HG02759 (cell line): Measurements from ENCODE around the gene UNC79.

Source experiments
- ATAC-seq: cut with Tn5 transposase; IDR thresholded peaks from one replicate; pipeline ENCODE4 v1.9.1; 2021; ENCODE audit warnings: mild to moderate bottlenecking, moderate library complexity; ENCODE audit not compliant: unreplicated experiment

UNC79 gene

GRCh38 chr14:93703941-93704340 is 273.2 kb downstream of the UNC79 start:
- ATAC-seq: no peak

DNA sequence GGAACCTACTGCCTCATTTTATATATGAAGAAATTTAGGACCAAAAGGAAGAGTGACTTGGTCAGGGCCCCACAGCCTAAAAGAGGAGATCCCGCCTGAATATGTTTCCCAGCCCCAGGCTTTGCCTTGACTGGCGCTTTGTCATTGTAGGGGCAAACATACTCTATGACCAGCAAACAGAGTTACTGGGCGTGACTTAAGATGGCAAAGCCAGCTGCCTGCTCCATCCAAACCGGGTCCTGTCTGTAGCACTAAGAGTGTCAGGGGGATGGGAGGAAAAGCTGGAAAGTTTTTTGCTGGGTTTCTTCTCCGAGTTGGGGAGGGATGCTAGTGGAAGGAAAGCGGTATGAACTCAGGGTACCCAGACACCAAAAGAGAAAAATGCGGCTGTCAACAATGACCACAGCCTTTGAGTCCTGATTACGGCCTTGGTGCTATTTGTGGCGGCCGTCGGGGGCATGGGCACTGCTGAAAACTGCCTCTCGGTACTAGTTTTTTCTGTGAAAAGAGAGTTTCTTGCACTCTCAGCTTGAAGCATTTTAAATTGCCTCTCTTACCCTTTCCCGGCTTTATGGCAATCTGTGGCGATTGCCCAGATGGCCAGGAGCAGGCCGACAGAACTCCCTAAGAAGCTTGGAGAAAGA is 274.9 kb downstream of the UNC79 start:
- ATAC-seq: no peak

- ATAC-seq: no peak
Observed at GRCh38 chr14:93706360-93706955, 275.7 kb downstream of the UNC79 start.

DNA sequence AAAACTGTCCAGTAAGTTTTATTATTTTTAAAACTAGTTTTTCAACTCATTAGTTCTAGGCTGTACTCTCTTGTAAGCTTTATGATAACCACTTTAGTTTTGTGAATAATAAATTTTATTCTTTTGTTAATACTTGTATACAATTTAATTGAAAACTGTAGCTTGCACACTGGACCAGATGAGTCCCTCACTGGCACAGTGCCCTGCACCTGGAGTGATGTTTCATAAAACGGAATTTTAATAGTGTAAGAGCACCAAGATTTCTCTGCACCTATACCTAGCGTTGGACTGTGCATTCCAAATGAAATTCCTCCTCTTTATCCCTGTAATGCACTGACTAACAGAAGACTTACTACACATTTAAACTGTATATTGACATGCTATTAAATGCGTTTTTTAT is 276.7 kb downstream of the UNC79 start:
- no peak for ATAC-seq

DNA sequence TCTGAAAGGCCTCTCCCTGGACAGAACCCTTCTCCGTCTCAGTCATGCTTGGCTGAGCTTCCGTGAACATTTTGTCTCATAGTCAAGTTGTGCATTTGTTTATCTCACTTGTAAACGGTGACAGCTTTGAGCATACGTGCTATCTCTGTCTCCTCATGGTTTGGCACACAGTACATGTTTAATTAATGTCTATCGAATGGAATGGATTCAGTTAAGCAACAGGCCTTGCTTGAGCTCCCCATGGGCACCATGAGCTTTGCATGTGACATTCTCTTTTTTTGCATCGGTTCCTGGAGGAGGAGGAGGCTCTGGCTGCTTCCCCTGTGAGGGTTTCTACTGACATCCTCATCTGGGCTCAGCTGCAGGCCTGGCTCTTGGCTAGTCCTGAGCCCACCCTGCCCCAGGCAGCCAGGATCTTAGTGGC is 277.6 kb downstream of the UNC79 start:
- ATAC-seq: no peak

- ATAC-seq: no peak
Observed at GRCh38 chr14:93708800-93709199, 278.1 kb downstream of the UNC79 start.

- no peak for ATAC-seq
Observed at GRCh38 chr14:93709249-93709648, 278.5 kb downstream of the UNC79 start.

GRCh38 chr14:93712079-93712837 is 281.5 kb downstream of the UNC79 start:
- ATAC-seq: no peak

DNA sequence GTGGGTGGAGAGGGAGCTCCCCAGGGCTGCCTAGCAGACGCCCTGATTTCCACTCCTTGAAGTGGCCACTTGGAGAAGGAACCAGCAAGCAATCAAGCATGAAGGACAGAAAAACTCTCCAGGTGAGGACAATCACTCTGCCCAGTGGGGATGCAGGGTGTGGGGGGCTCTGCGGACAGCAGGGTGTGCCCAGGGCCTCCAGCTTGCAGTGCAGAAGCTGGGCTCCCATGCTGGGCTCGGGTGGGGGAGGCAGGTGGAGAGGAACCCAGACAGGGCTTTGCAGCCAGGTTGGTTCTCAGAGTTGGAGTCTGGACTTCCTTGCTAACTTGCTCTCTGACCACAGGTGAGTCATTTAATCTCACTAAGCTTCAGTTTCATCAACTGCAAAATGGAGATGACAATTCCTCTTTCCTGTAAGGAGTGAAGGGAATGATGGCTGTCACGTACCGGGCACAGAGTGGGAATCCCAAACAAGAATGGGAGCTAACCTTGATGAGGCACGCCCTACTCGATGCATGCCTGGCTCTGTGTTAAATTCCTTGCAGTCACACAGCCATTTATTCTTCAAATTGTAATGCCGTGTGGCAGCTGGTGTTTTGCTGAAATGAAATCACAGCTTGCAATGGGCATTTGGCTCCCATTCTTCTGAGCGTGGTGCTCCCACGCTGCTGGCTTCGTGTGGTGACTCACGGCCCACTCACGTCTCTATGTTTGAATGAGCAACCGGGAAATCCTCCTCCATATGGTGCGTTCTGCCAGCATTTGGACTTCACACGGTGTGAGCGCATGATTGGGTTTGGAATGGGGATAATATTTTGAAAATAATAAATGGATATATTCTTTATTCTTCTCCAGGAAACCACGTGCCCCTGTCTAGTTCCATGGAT is 282.3 kb downstream of the UNC79 start:
- no peak for ATAC-seq

DNA sequence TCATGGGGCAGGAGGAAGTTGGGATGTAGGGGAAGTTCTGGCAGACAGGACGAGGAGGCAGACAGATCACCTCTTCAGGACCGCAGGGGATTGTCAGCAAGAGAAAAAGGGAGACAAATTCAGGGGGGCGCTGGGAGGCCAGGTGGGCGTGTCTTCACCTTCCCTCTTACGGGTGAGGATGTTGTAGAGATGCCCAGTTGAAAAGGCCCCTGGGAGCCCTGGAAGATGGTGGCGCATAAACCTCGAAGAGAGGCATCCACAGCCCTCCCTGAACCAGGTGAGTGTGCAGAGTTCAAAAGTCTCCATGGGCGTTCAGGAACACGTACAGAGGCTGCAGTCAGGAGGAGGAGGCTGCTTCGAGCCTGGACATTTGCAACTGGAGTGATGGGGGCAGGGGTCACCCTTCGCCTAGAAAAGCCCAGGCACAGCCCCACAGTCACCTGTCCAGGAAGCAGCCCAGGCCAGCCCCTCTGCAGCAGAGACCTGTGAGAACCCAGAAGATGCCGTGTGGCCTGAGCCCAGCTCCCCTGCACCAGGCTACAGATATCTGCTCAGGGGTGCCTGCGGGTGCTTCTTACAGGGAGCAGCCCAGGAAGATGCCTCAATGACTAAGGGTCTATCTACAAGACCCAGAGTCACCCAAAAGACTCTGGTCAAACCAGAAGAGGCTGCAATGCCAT is 283.1 kb downstream of the UNC79 start:
- no peak for ATAC-seq

- ATAC-seq: no peak
Observed at GRCh38 chr14:93714605-93715004, 283.9 kb downstream of the UNC79 start.

- ATAC-seq: no peak
Observed at GRCh38 chr14:93715279-93715927, 284.7 kb downstream of the UNC79 start.

DNA sequence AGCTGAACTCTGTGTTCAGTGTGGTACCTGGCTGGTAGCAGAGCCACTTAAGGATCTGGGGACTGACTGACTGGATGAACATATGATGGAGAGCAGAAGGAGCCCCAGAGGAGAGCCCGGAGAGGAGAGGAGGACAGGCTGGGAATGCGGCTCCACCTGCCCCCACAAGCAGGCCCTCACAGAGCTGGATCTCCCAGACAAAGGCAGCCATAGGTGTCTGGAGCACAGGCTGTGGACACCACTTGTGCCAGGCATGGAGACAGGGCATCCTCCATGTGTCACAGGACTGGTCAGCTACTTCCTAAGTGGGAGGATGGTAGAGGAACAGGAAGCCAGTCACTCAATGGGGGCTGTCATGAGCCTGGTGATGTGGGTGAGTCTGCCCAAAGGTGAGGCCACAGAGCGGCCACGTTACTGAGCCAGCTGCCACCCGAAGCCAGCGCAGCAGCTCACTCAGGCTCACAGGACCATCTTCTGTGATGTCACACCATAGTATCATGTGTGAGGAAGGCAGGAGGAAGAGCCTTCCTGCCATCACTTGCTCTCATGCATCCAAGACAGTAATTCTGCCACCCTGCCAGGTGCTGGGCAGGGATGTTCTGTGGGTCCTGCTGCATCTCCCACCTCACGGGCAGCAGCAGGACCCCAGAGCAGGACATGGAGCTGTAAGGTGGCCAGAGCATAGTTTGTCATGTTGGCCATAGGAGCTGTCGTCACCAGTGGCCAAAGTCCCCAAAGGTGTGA is 285.4 kb downstream of the UNC79 start:
- no peak for ATAC-seq

DNA sequence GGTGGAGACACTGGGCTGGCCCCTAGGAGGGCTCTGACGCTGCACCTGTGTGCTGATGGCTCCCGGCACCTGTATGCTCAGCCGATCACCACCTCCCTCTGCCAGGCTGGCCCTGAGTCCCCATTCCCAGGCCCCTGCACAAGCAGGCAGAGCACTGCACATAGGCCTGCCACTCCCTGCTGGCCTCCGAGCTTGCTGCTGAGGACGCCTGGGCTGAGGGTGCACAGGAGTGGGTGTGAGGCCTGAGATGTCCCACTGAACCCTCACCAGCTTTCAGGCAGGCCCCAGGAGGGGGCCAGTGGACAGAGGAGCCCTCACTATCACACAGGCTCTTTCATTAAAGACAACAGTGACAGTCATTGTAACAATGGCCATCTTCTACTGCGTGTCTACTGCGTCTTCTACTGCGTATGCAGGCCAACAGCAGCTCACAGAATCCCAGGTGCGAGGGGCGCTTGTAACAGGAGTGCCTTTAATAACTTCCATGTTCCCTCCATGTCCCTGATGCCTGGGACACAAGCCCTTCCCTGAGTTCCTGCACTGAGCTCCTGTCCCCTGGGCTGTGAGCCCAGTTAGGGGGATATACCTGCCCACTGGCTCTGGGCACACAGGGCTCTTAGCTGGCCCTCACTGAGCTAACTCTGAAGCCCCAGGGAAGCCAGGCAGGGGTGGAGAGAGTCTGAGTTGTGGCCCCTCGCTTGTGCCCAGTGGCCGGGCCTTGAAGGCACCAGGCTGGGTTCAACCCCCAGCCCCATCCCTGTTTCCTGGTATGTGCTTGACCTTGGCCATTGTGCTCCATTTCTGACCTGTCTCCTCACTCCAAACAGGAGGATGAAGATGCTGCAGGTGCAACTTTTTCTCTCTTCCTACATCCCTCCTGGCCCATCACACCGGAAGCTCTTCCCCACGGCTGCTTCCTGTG is 286.3 kb downstream of the UNC79 start:
- no peak for ATAC-seq

GRCh38 chr14:93717668-93718320 is 287.1 kb downstream of the UNC79 start:
- ATAC-seq: no peak

GRCh38 chr14:93719256-93719655 is 288.5 kb downstream of the UNC79 start:
- ATAC-seq: no peak

DNA sequence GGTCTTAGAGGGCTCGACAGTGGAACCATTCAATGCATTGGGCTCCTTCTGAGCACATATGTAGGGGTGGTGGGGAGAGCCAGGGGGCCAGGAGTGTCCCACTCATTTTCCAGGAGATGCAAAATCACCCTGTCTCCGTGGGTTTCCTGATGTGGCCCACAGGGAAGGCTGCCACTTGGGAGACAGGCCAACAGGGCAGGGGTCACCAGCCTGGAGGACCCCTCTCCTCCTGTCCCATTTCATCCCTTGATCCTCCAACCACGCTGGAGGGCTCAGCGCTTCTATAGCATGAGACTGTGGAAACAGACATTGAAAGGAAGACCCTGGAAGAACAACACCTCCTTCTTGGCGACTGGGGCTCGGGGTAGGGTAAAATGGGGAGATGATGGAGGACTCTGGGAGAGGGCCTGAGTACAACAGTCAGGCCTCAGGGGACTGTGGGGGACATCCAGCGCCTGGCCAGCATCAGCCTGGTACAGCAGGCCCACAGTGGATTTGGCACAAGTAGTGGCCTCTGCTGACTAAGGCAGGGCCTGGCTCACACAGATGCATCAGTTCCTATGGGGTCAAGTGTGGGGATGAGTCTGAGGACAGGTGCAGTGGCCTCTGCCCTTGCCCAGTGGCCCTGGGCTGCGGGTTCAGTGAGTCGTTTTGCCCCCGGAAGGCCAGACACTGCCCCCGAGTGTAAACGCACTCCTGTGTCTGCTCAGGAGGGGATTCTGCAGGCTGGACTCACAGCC is 289.5 kb downstream of the UNC79 start:
- ATAC-seq: no peak
